ENCODE results near the gene CDC45.

CDC45 gene

GRCh38 chr22:19446603-19447329 is 33.0 kb upstream of the CDC45 start:
- no peak for TF ChIP-seq CTCF (IDR thresholded peaks at IDR 0.05; ENCODE audit: borderline replicate concordance, insufficient read depth, low read depth, low read length)
- H3K4me3 ChIP-seq (ENCODE audit: low read depth, low read length) = peak overlapping the region; percentile 82

GRCh38 chr22:19447330-19448075 is 32.2 kb upstream of the CDC45 start, which contains the start of gene C22orf39:
TSS of gene C22orf39 (minus strand) at chr22:19447711. CDS start at chr22:19447688, 23 bp downstream.
- H3K4me3 ChIP-seq (ENCODE audit: low read depth, low read length) = peak within 1 kb of the TSS; percentile 82
- TF ChIP-seq CTCF (IDR thresholded peaks at IDR 0.05; ENCODE audit: borderline replicate concordance, insufficient read depth, low read depth, low read length) = no peak

- peak overlapping the region; percentile 82 for H3K4me3 ChIP-seq (ENCODE audit: low read depth, low read length)
- no peak for TF ChIP-seq CTCF (IDR thresholded peaks at IDR 0.05; ENCODE audit: borderline replicate concordance, insufficient read depth, low read depth, low read length)
These were observed 31.6 kb upstream of the CDC45 start for GRCh38 chr22:19448076-19448607.

- TF ChIP-seq CTCF (IDR thresholded peaks at IDR 0.05; ENCODE audit: borderline replicate concordance, insufficient read depth, low read depth, low read length) = no peak
- H3K4me3 ChIP-seq (ENCODE audit: low read depth, low read length) = peak overlapping the region; percentile 82
These were observed 30.8 kb upstream of the CDC45 start for GRCh38 chr22:19448739-19449421.

- TF ChIP-seq CTCF (IDR thresholded peaks at IDR 0.05; ENCODE audit: borderline replicate concordance, insufficient read depth, low read depth, low read length) = no peak
- no peak overlapping the region for H3K4me3 ChIP-seq (ENCODE audit: low read depth, low read length)
These were observed 30.3 kb upstream of the CDC45 start for GRCh38 chr22:19449422-19449767.

- no peak overlapping the region for H3K4me3 ChIP-seq (ENCODE audit: low read depth, low read length)
- TF ChIP-seq CTCF (IDR thresholded peaks at IDR 0.05; ENCODE audit: borderline replicate concordance, insufficient read depth, low read depth, low read length) = no peak
These were observed 29.2 kb upstream of the CDC45 start for GRCh38 chr22:19450363-19451175.

Data from GM12875 (cell line).